ENCODE measurements around the gene MED31.

- TF ChIP-seq EZH2 (IDR thresholded peaks at IDR 0.05; ENCODE audit: insufficient read depth, poor library complexity, severe bottlenecking) (no peak), EZH2phosphoT487 (IDR thresholded peaks at IDR 0.05; ENCODE audit: insufficient read depth, low read depth) (no peak)
Observed at GRCh38 chr17:6690641-6691040, 39.2 kb upstream of the MED31 start.
